ENCODE data around the gene SEMA6D.

The SEMA6D gene

GRCh38 chr15:47731230-47731629 lies 13.9 kb downstream of the SEMA6D start:
- no peak overlapping the region for H3K27ac ChIP-seq (replicated peaks)
- H3K4me3 ChIP-seq (replicated peaks; ENCODE audit: insufficient read depth, low read length) = no peak overlapping the region
- TF ChIP-seq REST (IDR thresholded peaks at IDR 0.05; ENCODE audit: insufficient replicate concordance, low read depth) (no peak), SPI1 (IDR thresholded peaks at IDR 0.05; ENCODE audit: borderline replicate concordance, low read depth) (no peak), GABPA (IDR thresholded peaks at IDR 0.05; ENCODE audit: low read depth) (no peak), POLR2AphosphoS5 (IDR thresholded peaks at IDR 0.05; ENCODE audit: low read depth) (no peak)
- TF ChIP-seq, protein P1, sequence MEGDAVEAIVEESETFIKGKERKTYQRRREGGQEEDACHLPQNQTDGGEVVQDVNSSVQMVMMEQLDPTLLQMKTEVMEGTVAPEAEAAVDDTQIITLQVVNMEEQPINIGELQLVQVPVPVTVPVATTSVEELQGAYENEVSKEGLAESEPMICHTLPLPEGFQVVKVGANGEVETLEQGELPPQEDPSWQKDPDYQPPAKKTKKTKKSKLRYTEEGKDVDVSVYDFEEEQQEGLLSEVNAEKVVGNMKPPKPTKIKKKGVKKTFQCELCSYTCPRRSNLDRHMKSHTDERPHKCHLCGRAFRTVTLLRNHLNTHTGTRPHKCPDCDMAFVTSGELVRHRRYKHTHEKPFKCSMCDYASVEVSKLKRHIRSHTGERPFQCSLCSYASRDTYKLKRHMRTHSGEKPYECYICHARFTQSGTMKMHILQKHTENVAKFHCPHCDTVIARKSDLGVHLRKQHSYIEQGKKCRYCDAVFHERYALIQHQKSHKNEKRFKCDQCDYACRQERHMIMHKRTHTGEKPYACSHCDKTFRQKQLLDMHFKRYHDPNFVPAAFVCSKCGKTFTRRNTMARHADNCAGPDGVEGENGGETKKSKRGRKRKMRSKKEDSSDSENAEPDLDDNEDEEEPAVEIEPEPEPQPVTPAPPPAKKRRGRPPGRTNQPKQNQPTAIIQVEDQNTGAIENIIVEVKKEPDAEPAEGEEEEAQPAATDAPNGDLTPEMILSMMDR (IDR thresholded peaks at IDR 0.05; ENCODE audit: insufficient read depth, low read length) = no peak
- DNase-seq (ENCODE audit: low read depth in 1 of 2, low spot score in 1 of 2) = no peak
- no peaks in the 10 kb centered on the region for H3K27me3 ChIP-seq (ENCODE audit: insufficient read depth, poor library complexity, severe bottlenecking)

DNA sequence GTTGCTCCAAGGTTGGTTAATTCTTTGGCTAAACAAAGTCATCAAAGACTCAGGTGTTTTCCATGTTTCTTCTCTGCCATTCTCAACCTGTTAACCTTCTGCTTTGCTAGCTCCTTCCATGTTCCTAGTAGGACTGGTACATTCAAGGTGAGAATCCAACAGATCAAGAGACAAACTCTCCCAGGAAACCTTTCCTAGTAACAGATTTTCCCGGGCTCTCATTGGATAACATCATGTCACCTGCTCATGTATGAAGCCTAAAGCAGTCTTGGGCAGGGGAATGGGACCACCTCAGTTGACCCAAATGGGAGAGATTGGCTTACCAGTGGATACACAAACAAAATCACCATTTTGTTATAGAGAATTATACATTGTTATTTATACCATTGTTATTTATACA lies 14.9 kb downstream of the SEMA6D start:
- no peak for TF ChIP-seq SPI1 (IDR thresholded peaks at IDR 0.05; ENCODE audit: borderline replicate concordance, low read depth)
- TF ChIP-seq, protein P1 (IDR thresholded peaks at IDR 0.05; ENCODE audit: insufficient read depth, low read length) = no peak
- TF ChIP-seq POLR2AphosphoS5 (IDR thresholded peaks at IDR 0.05; ENCODE audit: low read depth) = no peak
- TF ChIP-seq GABPA (IDR thresholded peaks at IDR 0.05; ENCODE audit: low read depth) = no peak
- TF ChIP-seq REST (IDR thresholded peaks at IDR 0.05; ENCODE audit: insufficient replicate concordance, low read depth) = no peak
- Histone ChIP-seq H3K4me3 (replicated peaks; ENCODE audit: insufficient read depth, low read length) (no peak overlapping the region), H3K27me3 (ENCODE audit: insufficient read depth, poor library complexity, severe bottlenecking) (no peaks in the 10 kb centered on the region), H3K27ac (replicated peaks) (no peak overlapping the region)
- DNase-seq (ENCODE audit: low read depth in 1 of 2, low spot score in 1 of 2) = no peak

- H3K27me3 ChIP-seq (ENCODE audit: insufficient read depth, poor library complexity, severe bottlenecking) = no peaks in the 10 kb centered on the region
- H3K4me3 ChIP-seq (replicated peaks; ENCODE audit: insufficient read depth, low read length) = no peak overlapping the region
- no peak for TF ChIP-seq REST (IDR thresholded peaks at IDR 0.05; ENCODE audit: insufficient replicate concordance, low read depth)
- no peak for TF ChIP-seq SPI1 (IDR thresholded peaks at IDR 0.05; ENCODE audit: borderline replicate concordance, low read depth)
- TF ChIP-seq GABPA (IDR thresholded peaks at IDR 0.05; ENCODE audit: low read depth) = no peak
- TF ChIP-seq POLR2AphosphoS5 (IDR thresholded peaks at IDR 0.05; ENCODE audit: low read depth) = no peak
- TF ChIP-seq, protein P1 (IDR thresholded peaks at IDR 0.05; ENCODE audit: insufficient read depth, low read length) = no peak
- no peak overlapping the region for H3K27ac ChIP-seq (replicated peaks)
- DNase-seq (ENCODE audit: low read depth in 1 of 2, low spot score in 1 of 2) = no peak
These were observed 15.8 kb downstream of the SEMA6D start for GRCh38 chr15:47733085-47733484.

Data from HL-60 (cell line).